Muscle of leg (tissue), 11 donors: Measurements from ENCODE around the gene MAP3K7. TPM values are rescaled to one million over a fixed set of nuclear protein-coding genes. Genes with fewer than 3 reads are reported as not detected.

ENCODE experiments used
- DNase-seq: peaks from one replicate; pipeline ENCODE4 v3.0.0; 2013
- H3K27ac ChIP-seq: one replicate; pipeline ENCODE4 v1.5.1; 2013; ENCODE audit warnings: mild to moderate bottlenecking, low read length, control low read depth
- H3K27me3 ChIP-seq: one replicate; pipeline ENCODE4 v1.6.1; 2013; ENCODE audit warnings: low read length; ENCODE audit not compliant: control insufficient read depth, insufficient read depth
- H3K36me3 ChIP-seq: one replicate; pipeline ENCODE4 v1.6.1; 2013; ENCODE audit warnings: low read length; ENCODE audit not compliant: control insufficient read depth, insufficient read depth
- H3K4me1 ChIP-seq: one replicate; pipeline ENCODE4 v1.6.1; 2013; ENCODE audit warnings: low read length; ENCODE audit not compliant: control insufficient read depth, insufficient read depth
- H3K4me3 ChIP-seq: one replicate; pipeline ENCODE4 v1.5.1; 2013; ENCODE audit warnings: low read length, control low read depth
- H3K9me3 ChIP-seq: replicated peaks from 2 replicates; pipeline ENCODE4 v1.6.1; 2013; ENCODE audit warnings: low read depth, low read length; ENCODE audit not compliant: control insufficient read depth
- WGBS: methylation state at CpG from one replicate; pipeline ENCODE4 v1.1.5; 2013; ENCODE audit warnings: missing lambda C conversion rate; ENCODE audit not compliant: insufficient coverage; 5-methylcytosine and 5-hydroxymethylcytosine counted together
- polyA plus RNA-seq, 8 donors: library from polyadenylated mRNA; unstranded; fragments of 120-200 nt; gene quantifications; one replicate each; pipeline versions ENCODE4 v1.2.1 to v1.2.3, GENCODE V29; 2013; ENCODE audit warnings: inconsistent platforms in 1 of 8, low replicate concordance in 1 of 8; ENCODE audit not compliant: insufficient read length in 8 of 8, insufficient read depth in 1 of 8
- total RNA-seq: library from RNA; stranded (reverse); fragments of 120-200 nt; gene quantifications from one replicate; pipeline ENCODE4 v1.2.4, GENCODE V29; 2013

Gene MAP3K7
- total and polyA plus RNA-seq, 9 donors, result 27.0 to 41.9 (median 36.0) TPM

DNA sequence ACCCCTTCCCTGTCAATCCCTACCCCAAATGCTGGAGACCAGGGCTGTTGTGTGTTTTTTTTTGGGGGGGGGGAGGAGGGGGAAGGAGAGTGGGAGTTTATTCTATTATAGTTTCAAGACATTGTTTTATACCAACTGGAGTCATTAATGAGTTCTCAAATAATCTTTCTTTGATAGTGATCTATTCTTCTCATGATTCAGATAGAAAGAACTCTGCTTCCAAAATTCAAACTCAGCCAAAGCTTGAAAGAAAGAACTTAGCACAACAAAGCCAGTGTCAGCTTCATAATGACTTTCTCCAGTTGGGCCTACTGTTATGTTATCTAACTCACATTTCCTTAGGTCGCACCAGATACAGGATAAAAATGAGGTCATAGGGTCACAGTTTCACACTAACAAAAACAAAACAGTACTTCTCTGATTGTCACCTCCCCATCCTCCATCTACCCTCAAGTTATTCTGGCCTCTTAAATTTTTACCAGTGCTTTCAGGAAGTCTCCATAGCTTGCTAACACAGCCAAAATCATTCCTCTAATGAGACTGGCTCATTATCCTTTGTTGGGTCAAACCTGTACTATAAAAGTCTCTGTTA lies 19.0 kb upstream of the MAP3K7 start:
- peaks cover 7% of the 10 kb centered on the region for H3K27me3 ChIP-seq
- H3K4me3 ChIP-seq, result no peak overlapping the region
- H3K36me3 ChIP-seq, result no peaks in the 10 kb centered on the region
- H3K4me1 ChIP-seq, result peaks cover 4% of the 10 kb centered on the region
- H3K9me3 ChIP-seq, result no peaks in the 10 kb centered on the region
- 80% methylated on average over 1 of the region's 1 CpG for WGBS
- DNase-seq, result no peak
- H3K27ac ChIP-seq, result no peak overlapping the region

DNA sequence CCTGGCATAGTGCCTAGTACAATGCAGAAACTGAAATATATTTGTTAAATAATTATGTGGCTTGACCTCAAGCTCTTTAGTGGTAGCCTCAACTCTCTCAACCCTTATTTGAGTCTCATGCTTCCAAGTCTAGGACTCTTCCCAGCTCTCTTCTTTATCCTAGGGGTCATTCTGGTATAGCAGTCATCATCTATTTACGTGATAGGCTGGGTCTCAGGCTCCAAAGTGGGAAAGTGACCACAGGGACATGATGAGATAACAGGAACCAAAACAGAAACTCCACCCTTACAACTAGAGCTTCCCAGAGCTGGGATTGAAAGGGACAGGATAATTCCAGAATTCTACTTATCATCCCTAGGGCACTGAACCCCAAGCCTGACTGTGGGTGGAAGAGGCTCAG lies 17.7 kb upstream of the MAP3K7 start:
- Histone ChIP-seq H3K27me3 (peaks cover 3% of the 10 kb centered on the region), H3K4me3 (no peak overlapping the region), H3K4me1 (no peaks in the 10 kb centered on the region), H3K27ac (no peak overlapping the region), H3K9me3 (no peaks in the 10 kb centered on the region), H3K36me3 (no peaks in the 10 kb centered on the region)
- no CpG with 5 or more reads among the region's 1 CpG for WGBS
- DNase-seq, result no peak

DNA sequence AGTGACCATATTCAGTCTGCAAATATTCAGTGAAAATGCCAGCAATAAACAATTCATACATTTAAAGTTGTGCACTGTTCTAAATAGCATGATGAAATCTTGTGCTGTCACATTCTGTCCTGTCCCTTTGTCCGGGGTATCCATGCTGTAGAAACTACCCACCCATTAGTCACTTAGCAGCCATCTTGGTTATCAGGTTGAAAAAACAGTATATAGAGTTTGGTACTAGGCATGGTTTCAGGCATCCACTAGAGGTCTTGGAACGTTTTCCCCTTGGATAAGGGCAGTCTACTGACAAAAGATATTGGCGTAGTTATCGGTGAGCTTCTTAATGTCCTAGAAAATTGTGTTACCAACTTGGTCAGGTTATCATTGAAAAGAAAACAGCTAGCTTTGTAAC lies 12.3 kb upstream of the MAP3K7 start:
- WGBS, result no CpG with 5 or more reads among the region's 4 CpGs
- Histone ChIP-seq H3K4me3 (no peak overlapping the region), H3K4me1 (no peaks in the 10 kb centered on the region), H3K27ac (no peak overlapping the region), H3K27me3 (no peaks in the 10 kb centered on the region), H3K9me3 (no peaks in the 10 kb centered on the region), H3K36me3 (no peaks in the 10 kb centered on the region)
- no peak for DNase-seq

DNA sequence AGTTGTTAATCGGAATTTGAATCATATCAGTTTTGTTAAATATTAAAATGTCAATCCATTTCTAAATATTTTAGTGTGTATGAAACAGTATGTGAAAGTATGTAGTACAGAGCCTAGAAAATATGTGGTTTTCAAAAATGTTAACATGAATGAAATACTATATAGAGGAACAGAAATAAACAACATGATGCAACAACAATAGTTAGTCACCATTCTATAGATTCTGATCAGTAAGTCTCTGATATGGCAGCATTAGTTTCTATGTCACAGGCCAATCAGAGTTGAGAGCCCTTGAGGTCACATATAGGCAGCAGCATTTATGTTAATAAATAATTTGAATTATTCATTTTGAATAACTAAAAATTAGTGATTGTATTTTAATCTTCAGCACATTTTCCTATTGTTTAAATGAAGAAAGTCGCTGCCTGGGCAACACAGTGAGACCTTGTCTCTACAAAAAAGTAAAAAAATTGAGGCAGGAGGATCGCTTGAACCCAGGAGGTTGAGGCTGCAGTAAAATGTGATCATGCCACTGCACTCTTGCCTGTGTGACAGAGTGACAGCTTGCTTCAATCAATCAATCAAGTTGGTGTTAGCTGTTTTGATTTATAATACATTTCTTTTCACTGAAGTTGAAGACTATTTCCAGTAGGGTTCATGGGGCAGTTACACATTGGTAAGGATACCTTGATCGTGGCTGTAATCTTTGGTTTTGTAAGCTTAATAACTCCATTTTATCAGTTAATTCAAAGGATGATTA lies 11.5 kb upstream of the MAP3K7 start:
- 86% methylated on average over 1 of the region's 4 CpGs for WGBS
- Histone ChIP-seq H3K27me3 (no peaks in the 10 kb centered on the region), H3K27ac (no peak overlapping the region), H3K4me1 (no peaks in the 10 kb centered on the region), H3K36me3 (no peaks in the 10 kb centered on the region), H3K4me3 (no peak overlapping the region), H3K9me3 (no peaks in the 10 kb centered on the region)
- no peak for DNase-seq

DNA sequence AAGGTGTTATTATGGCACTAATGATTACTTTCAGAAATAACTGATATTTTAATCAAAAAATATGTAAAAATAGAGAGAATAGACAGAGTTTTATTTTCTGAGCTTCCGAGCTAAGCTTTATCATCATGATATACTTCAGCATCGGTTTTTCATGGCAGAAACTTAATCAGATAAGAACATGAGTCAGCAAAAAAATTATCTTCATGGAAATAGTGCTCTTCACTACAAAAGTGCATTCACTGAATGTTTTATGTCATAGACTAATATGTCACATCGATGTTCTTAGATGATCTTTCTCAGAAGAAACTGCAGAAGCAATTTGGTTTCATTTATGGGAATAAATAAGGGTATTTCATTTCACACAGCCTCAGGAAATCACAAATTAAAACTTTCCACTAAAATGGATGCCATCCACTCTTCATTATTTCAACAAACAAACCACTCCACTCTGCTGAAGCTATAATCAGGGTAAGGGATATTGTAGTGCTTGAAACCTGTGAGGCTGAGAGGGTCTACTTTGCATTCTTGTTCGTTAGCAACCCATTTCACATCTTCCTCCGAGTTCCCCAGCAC lies 10.2 kb upstream of the MAP3K7 start:
- no peak for DNase-seq
- no peaks in the 10 kb centered on the region for H3K36me3 ChIP-seq
- H3K9me3 ChIP-seq, result no peaks in the 10 kb centered on the region
- H3K4me3 ChIP-seq, result no peak overlapping the region
- H3K27me3 ChIP-seq, result peaks cover 2% of the 10 kb centered on the region
- no CpG with 5 or more reads among the region's 5 CpGs for WGBS
- no peak overlapping the region for H3K27ac ChIP-seq
- H3K4me1 ChIP-seq, result no peaks in the 10 kb centered on the region

DNA sequence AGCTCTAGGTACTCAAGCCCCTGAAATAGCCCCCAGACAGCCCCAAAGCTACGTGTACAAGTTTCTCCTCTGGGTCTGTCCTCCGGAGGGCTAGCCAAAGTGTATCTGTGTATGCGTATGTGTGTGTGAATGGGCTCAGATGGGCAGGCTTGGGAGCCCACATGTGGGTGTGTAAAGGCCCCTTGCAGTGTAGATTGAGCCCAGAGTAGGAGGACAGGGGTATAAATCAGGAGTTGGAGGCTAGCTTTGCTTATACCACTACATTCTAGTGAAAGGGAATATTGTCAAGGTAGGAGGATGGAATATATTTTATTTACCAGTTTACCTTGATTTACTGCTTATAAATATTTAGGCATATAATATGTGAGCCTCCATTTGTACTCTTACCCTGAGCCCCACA lies 9.0 kb upstream of the MAP3K7 start:
- H3K27me3 ChIP-seq, result peaks cover 2% of the 10 kb centered on the region
- no peak for DNase-seq

DNA sequence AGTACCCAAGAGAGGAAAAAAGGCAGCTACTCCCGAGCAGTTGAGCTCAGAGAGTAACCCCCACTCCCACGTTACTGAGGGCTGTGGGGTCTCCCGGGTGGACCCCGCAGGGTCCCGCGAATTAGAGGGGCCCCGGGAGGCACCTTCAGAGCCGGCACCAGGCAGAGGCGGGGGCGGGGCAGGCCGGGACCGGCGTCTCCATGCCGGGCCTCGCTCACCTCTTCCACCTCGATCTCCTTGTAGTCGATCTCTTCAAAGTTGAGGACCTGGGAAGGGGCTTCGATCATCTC lies 381 bp downstream of the MAP3K7 start:
- DNase-seq, result no peak
- Histone ChIP-seq H3K36me3 (no peaks in the 10 kb centered on the region), H3K27ac (peak overlapping the region; percentile 96), H3K27me3 (no peaks in the 10 kb centered on the region), H3K9me3 (no peaks in the 10 kb centered on the region), H3K4me1 (no peaks in the 10 kb centered on the region), H3K4me3 (peak overlapping the region; percentile 99)
- WGBS, result 0% methylated on average over 12 of the region's 18 CpGs

More for the DNA sequence above, 9.0 kb upstream of the MAP3K7 start:
- H3K9me3 ChIP-seq, result no peaks in the 10 kb centered on the region
- H3K27ac ChIP-seq, result no peak overlapping the region
- no peaks in the 10 kb centered on the region for H3K36me3 ChIP-seq
- no CpG with 5 or more reads among the region's 3 CpGs for WGBS
- H3K4me1 ChIP-seq, result no peaks in the 10 kb centered on the region
- H3K4me3 ChIP-seq, result no peak overlapping the region

DNA sequence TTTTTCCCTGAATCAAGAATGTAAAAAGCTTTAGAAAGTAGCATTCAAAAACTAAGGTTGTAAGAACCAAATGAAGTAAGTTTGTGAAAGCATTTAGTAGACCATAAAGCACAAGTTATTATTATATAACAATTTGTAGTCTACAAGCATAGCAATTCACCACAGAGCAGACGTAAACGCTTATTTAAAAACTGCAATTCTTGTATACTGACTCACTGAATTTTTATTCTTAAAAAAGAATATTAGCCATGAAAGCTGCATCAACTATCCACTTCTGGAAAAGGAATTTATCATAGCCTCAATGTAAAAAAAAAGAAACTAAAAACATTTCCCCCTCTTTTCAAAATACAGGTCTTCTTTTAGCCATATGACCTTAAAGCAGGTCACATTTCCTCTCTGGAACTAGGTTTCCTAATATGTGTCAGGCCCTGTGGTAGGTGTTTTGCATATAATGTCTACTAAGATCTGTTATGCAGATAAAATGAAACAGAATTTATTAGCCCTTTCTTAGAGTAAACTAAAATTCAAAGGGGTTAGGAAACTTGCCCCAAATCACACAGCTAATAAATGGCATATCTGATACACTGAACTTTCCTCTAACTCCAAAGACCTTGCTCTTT lies 2.1 kb downstream of the MAP3K7 start:
- no peak for DNase-seq
- no CpG with 5 or more reads among the region's 2 CpGs for WGBS
- H3K9me3 ChIP-seq, result no peaks in the 10 kb centered on the region
- H3K36me3 ChIP-seq, result no peaks in the 10 kb centered on the region
- H3K4me3 ChIP-seq, result no peak overlapping the region
- H3K27ac ChIP-seq, result no peak overlapping the region
- H3K27me3 ChIP-seq, result no peaks in the 10 kb centered on the region
- H3K4me1 ChIP-seq, result no peaks in the 10 kb centered on the region

DNA sequence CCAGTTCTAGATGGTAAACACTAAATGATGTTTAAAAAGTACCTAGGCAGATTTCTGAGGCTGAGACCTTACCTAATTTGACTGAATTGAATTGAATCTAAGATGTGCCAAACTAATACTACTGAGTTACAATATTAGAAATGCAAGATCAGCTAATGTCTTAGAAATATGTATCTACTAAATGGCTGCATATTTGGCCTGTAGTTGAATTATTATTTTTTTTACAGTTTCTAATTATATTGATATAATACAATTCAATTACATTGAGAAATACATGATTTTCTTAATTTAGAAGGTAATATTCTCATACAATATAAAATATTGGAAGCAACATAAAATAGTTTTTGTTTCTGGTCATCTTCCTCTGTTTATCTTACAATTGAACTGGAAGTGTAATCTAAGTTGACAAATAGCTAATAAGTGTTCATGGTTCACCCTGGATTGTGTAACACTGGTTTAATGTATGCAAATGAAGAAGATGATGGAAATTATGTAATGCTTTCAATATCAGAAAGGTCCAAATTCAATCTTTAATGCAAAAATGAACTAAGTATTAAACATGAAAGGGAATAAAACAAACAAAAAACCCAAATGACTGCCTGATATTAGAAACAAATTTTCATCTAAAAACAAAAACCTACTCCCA lies 2.9 kb downstream of the MAP3K7 start:
- H3K9me3 ChIP-seq, result no peaks in the 10 kb centered on the region
- no peaks in the 10 kb centered on the region for H3K36me3 ChIP-seq
- no peak overlapping the region for H3K27ac ChIP-seq
- H3K27me3 ChIP-seq, result no peaks in the 10 kb centered on the region
- H3K4me1 ChIP-seq, result no peaks in the 10 kb centered on the region
- H3K4me3 ChIP-seq, result no peak overlapping the region
- no peak for DNase-seq

DNA sequence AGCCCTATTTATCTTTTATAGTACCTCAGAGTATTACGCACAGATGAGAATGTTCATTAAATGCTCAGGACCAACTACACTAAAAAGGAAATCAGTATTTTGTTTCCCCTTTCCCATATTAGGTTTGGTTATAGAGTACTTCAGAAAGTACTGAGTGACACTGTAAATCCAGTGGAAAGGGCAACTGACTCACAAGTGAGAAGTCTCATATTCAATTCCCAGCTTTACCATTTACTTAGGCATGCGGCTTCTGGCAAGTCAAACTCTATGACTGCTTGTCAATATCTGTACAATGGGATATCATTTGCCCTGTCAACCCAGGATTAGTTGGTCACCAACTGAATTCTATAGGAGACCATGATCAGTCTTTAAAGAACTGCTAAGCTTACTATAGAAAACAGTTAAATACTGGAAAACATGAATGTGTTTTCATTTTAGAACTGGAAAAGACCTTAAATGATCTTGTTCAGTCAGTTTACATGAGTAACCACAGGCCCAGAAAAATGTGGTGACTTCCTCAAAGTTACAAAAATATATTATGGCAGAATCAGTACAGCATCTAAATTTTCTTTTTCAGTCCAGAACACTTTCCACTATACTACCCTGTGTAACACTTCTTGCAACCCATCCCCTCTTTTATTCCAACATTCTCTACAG lies 3.6 kb downstream of the MAP3K7 start:
- no peaks in the 10 kb centered on the region for H3K9me3 ChIP-seq
- no peaks in the 10 kb centered on the region for H3K27me3 ChIP-seq
- WGBS, result no CpG with 5 or more reads among the region's 2 CpGs
- H3K4me3 ChIP-seq, result no peak overlapping the region
- H3K36me3 ChIP-seq, result no peaks in the 10 kb centered on the region
- H3K4me1 ChIP-seq, result no peaks in the 10 kb centered on the region
- no peak for DNase-seq
- H3K27ac ChIP-seq, result no peak overlapping the region
